Vagina (tissue), 2 donors: Measurements from ENCODE around the gene RAB3B.

Source experiments
- POLR2A ChIP-seq, 2 donors: fragments of 450-650 bp; IDR thresholded peaks; one replicate each; pipeline ENCODE4 v1.6.1; 2017; ENCODE audit warnings: antibody characterized with exemption in 2 of 2, mild to moderate bottlenecking in 2 of 2, moderate library complexity in 2 of 2
- POLR2AphosphoS5 ChIP-seq, 2 donors: sonication (generic); formaldehyde crosslinking; IDR thresholded peaks; one replicate each; pipeline ENCODE4 v1.9.0; 2017; ENCODE audit warnings: antibody characterized with exemption in 2 of 2, mild to moderate bottlenecking in 2 of 2, low read depth in 1 of 2; ENCODE audit not compliant: insufficient read depth in 1 of 2
- TF ChIP-seq, protein P1 (sequence below), 3 experiments: fragments of 450-650 bp in 2 of 3; fragments of 200-600 bp in 1 of 3; sonication (generic) in 1 of 3; IDR thresholded peaks; one replicate each; pipeline ENCODE4 v1.5.1; 2017 to 2019; ENCODE audit warnings: antibody characterized with exemption in 3 of 3, mild to moderate bottlenecking in 2 of 3, moderate library complexity in 2 of 3

DNA sequence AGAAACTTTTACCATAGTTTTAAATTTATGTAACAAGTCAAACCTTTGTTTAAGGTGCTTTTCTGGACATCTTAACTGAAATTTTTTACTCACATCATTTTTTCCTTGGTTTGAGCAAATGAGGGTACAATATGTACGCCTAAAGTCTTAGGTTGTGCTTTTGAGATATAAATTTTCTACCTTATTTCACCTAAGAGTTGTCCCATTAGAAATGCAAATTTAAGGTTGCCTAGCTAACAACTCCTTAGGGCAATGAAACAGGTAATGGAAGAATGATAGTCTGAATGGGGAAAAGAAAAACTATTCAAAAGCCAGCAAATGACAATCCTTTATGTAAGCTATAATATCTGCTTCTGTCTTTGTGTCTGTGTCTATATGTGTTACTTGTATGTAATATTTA, 131.6 kb downstream of the RAB3B start:
- TF ChIP-seq, protein P1, sequence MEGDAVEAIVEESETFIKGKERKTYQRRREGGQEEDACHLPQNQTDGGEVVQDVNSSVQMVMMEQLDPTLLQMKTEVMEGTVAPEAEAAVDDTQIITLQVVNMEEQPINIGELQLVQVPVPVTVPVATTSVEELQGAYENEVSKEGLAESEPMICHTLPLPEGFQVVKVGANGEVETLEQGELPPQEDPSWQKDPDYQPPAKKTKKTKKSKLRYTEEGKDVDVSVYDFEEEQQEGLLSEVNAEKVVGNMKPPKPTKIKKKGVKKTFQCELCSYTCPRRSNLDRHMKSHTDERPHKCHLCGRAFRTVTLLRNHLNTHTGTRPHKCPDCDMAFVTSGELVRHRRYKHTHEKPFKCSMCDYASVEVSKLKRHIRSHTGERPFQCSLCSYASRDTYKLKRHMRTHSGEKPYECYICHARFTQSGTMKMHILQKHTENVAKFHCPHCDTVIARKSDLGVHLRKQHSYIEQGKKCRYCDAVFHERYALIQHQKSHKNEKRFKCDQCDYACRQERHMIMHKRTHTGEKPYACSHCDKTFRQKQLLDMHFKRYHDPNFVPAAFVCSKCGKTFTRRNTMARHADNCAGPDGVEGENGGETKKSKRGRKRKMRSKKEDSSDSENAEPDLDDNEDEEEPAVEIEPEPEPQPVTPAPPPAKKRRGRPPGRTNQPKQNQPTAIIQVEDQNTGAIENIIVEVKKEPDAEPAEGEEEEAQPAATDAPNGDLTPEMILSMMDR (IDR thresholded peaks at IDR 0.05), result no peak
- TF ChIP-seq POLR2A (IDR thresholded peaks at IDR 0.05), result no peak
- TF ChIP-seq POLR2AphosphoS5 (IDR thresholded peaks at IDR 0.05; ENCODE audit: insufficient read depth in 1 of 2, low read depth in 1 of 2), result no peak
